DOHH2 (cell line): ENCODE results near the gene LRRN4CL.

Source experiments
- CTCF ChIP-seq: fragments of 200-600 bp; sonication (generic); IDR thresholded peaks from one replicate; pipeline ENCODE4 v1.5.1; 2014; ENCODE audit warnings: antibody characterized with exemption, mild to moderate bottlenecking, low read depth, low read length; ENCODE audit not compliant: poor library complexity, severe bottlenecking
- EZH2phosphoT487 ChIP-seq: fragments of 200-600 bp; sonication (generic); IDR thresholded peaks from 2 replicates; pipeline ENCODE4 v1.6.1; 2017; ENCODE audit warnings: borderline replicate concordance, mild to moderate bottlenecking, antibody characterized with exemption, low read length, moderate library complexity, mixed read lengths

- TF ChIP-seq CTCF, result no peak
- no peak for TF ChIP-seq EZH2phosphoT487
These were observed 36.3 kb upstream of the LRRN4CL start for GRCh38 chr11:62725646-62726045.
